Measurements from ENCODE around the gene SLC2A9.

SLC2A9 gene

DNA sequence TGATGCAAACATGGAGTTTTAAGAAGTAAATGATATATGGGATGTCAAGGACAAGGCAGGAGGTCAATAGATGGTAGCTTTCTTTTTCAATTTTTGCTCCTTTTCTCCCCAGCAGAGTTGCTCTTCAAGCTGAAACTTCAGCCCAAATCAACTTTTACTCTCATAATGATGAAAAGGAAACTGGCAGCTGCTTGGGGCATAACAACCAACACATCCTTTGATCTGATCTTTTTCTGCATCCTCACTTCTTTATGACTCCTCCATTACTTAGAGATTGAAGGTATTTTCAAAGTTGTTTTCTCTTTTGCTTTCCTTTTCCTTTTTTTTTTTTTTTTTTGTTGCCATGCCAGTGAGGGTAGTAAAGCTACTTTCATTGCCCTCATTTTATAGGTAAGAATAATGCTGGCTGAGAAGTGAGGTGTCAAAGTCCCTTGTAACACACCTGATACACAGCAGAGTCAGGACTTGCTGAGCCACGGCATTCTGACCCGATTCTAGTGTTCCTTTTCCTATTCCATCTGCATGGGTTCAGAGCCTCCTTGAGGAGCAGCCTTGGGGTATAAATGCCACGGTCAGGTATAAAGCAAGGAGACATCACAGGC lies 26.9 kb downstream of the SLC2A9 start:
- H3K36me3 ChIP-seq (ENCODE audit: insufficient read depth, low read length): no peaks in the 10 kb centered on the region
- H3K27me3 ChIP-seq (ENCODE audit: insufficient read depth, low read length, poor library complexity, severe bottlenecking): no peaks in the 10 kb centered on the region
- H3K79me2 ChIP-seq (ENCODE audit: insufficient read depth, low read length): no peaks in the 10 kb centered on the region
- no peak overlapping the region for H3K9ac ChIP-seq (ENCODE audit: low read depth, low read length, poor library complexity, severe bottlenecking)
- H3K9me3 ChIP-seq (ENCODE audit: insufficient read depth, low read depth, low read length): no peaks in the 10 kb centered on the region
- TF ChIP-seq CTCF (conservative IDR thresholded peaks at IDR 0.05; ENCODE audit: low read length): no peak
- TF ChIP-seq EZH2phosphoT487 (IDR thresholded peaks at IDR 0.05; ENCODE audit: borderline replicate concordance): no peak
- H3K4me3 ChIP-seq (ENCODE audit: low read length, poor library complexity, severe bottlenecking): no peak overlapping the region
- H3K4me1 ChIP-seq (ENCODE audit: insufficient read depth, low read length, poor library complexity, severe bottlenecking): no peaks in the 10 kb centered on the region
- no peak overlapping the region for H3K4me2 ChIP-seq (ENCODE audit: low read depth, low read length, poor library complexity, severe bottlenecking)
- H3F3A ChIP-seq (ENCODE audit: low read depth): no peaks in the 10 kb centered on the region
- no peaks in the 10 kb centered on the region for H4K20me1 ChIP-seq (ENCODE audit: insufficient read depth, low read length, poor library complexity, severe bottlenecking)
- no peaks in the 10 kb centered on the region for H3K9me2 ChIP-seq (replicated peaks; ENCODE audit: low read depth, low read length)
- no peak overlapping the region for H2AFZ ChIP-seq (ENCODE audit: low read length)

GRCh38 chr4:9989918-9990635 lies 31.2 kb downstream of the SLC2A9 start:
- H3K9me3 ChIP-seq (ENCODE audit: insufficient read depth, low read depth, low read length): no peaks in the 10 kb centered on the region
- no peak overlapping the region for H3K4me3 ChIP-seq (ENCODE audit: low read length, poor library complexity, severe bottlenecking)
- no peak overlapping the region for H3K9ac ChIP-seq (ENCODE audit: low read depth, low read length, poor library complexity, severe bottlenecking)
- no peak for TF ChIP-seq CTCF (conservative IDR thresholded peaks at IDR 0.05; ENCODE audit: low read length)
- TF ChIP-seq EZH2phosphoT487 (IDR thresholded peaks at IDR 0.05; ENCODE audit: borderline replicate concordance): no peak
- H2AFZ ChIP-seq (ENCODE audit: low read length): no peak overlapping the region
- H4K20me1 ChIP-seq (ENCODE audit: insufficient read depth, low read length, poor library complexity, severe bottlenecking): no peaks in the 10 kb centered on the region
- no peak overlapping the region for H3K4me2 ChIP-seq (ENCODE audit: low read depth, low read length, poor library complexity, severe bottlenecking)
- H3F3A ChIP-seq (ENCODE audit: low read depth): no peaks in the 10 kb centered on the region
- H3K9me2 ChIP-seq (replicated peaks; ENCODE audit: low read depth, low read length): no peaks in the 10 kb centered on the region
- no peaks in the 10 kb centered on the region for H3K4me1 ChIP-seq (ENCODE audit: insufficient read depth, low read length, poor library complexity, severe bottlenecking)
- H3K27me3 ChIP-seq (ENCODE audit: insufficient read depth, low read length, poor library complexity, severe bottlenecking): no peaks in the 10 kb centered on the region
- H3K79me2 ChIP-seq (ENCODE audit: insufficient read depth, low read length): no peaks in the 10 kb centered on the region
- no peaks in the 10 kb centered on the region for H3K36me3 ChIP-seq (ENCODE audit: insufficient read depth, low read length)

DNA sequence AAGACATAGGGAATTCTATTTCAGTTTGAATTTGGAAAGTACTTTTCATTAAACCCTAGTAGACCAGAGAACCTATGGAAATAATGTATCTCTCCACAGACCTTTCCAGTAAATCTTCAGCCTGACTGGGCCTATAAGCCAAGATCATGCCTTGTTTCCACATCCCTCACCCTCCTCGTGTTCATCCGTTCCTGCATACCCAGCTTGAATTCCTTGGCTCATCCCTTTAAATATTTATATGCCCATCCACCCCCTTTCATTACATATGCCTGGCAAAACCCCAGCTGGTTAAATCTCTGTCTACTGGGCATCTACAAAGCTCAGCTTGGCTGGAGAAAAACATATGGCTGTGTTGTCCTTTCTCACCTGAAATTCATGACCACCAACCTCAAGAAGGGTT lies 32.4 kb downstream of the SLC2A9 start:
- no peaks in the 10 kb centered on the region for H3K9me2 ChIP-seq (replicated peaks; ENCODE audit: low read depth, low read length)
- H3K79me2 ChIP-seq (ENCODE audit: insufficient read depth, low read length): no peaks in the 10 kb centered on the region
- no peaks in the 10 kb centered on the region for H3K4me1 ChIP-seq (ENCODE audit: insufficient read depth, low read length, poor library complexity, severe bottlenecking)
- H3K4me2 ChIP-seq (ENCODE audit: low read depth, low read length, poor library complexity, severe bottlenecking): no peak overlapping the region
- H3K27me3 ChIP-seq (ENCODE audit: insufficient read depth, low read length, poor library complexity, severe bottlenecking): no peaks in the 10 kb centered on the region
- H3K9me3 ChIP-seq (ENCODE audit: insufficient read depth, low read depth, low read length): no peaks in the 10 kb centered on the region
- H3K4me3 ChIP-seq (ENCODE audit: low read length, poor library complexity, severe bottlenecking): no peak overlapping the region
- H4K20me1 ChIP-seq (ENCODE audit: insufficient read depth, low read length, poor library complexity, severe bottlenecking): no peaks in the 10 kb centered on the region
- H3K9ac ChIP-seq (ENCODE audit: low read depth, low read length, poor library complexity, severe bottlenecking): no peak overlapping the region
- no peaks in the 10 kb centered on the region for H3F3A ChIP-seq (ENCODE audit: low read depth)
- no peaks in the 10 kb centered on the region for H3K36me3 ChIP-seq (ENCODE audit: insufficient read depth, low read length)
- no peak overlapping the region for H2AFZ ChIP-seq (ENCODE audit: low read length)
- TF ChIP-seq CTCF (conservative IDR thresholded peaks at IDR 0.05; ENCODE audit: low read length) (no peak), EZH2phosphoT487 (IDR thresholded peaks at IDR 0.05; ENCODE audit: borderline replicate concordance) (no peak)

All from Loucy (cell line).